GM12878 (cell line): ENCODE results near the gene C19orf81. TPM values are rescaled to one million over a fixed set of nuclear protein-coding genes. Genes with fewer than 3 reads are reported as not detected.

Experiments used
- ATAC-seq: fragments of 200-7000 bp; cut with Tn5 transposase; 3 replicates; pipeline ENCODE4 v1.9.1; 2020; ENCODE audit warnings: mild to moderate bottlenecking, moderate library complexity
- BruUV-seq: library from RNA; stranded (reverse); fragments of 400-500 nt; replicated peaks from 2 replicates; lab custom pipeline; 2021; lab: Mats Ljungman, UMichigan
- CTCF ChIA-PET: fragments of 300-600 bp; sonication (Branson Sonifier 250); formaldehyde crosslinking; extraction: SDS; loops from one replicate; lab custom pipeline; 2021; ENCODE audit warnings: inconsistent platforms; lab: Yijun Ruan, JAX
- POLR2A ChIA-PET: fragments of 350-600 bp; formaldehyde crosslinking; extraction: SDS; loops from one replicate; lab custom pipeline; 2021; ENCODE audit warnings: inconsistent platforms; lab: Charles Lee
- RAD21 ChIA-PET: fragments of 300-600 bp; sonication (Branson Sonifier 250); formaldehyde crosslinking; loops from one replicate; lab custom pipeline; 2023; ENCODE audit warnings: antibody characterized with exemption; ENCODE audit not compliant: unreplicated experiment; lab: Charles Lee
- SMC1A ChIA-PET: fragments of 300-600 bp; sonication (Branson Sonifier 250); formaldehyde crosslinking; loops from one replicate; lab custom pipeline; 2023; ENCODE audit not compliant: unreplicated experiment, uncharacterized antibody; lab: Charles Lee
- DNase-seq: peaks from one replicate; pipeline ENCODE4 v3.0.0-alpha.2; 2011; ENCODE audit warnings: low read depth, low spot score
- FAIRE-seq: peaks from 3 replicates; lab custom pipeline; 2011; peaks lifted over from hg19 to GRCh38; lab: Jason Lieb, UNC
- H2AFZ ChIP-seq: 2 replicates; pipeline ENCODE4 v1.6.0; 2011; ENCODE audit warnings: low read depth, low read length, control low read depth; ENCODE audit not compliant: control insufficient read depth
- H3K27ac ChIP-seq: 2 replicates; pipeline ENCODE4 v1.5.1; 2011; ENCODE audit warnings: control low read depth; ENCODE audit not compliant: control insufficient read depth, insufficient read depth
- H3K27me3 ChIP-seq, 2 experiments: replicated peaks in 1 of 2; 2 replicates each; pipeline versions ENCODE4 v1.6.0 to v1.6.1; 2011; ENCODE audit warnings: low read length in 1 of 2; ENCODE audit not compliant: control insufficient read depth in 2 of 2, insufficient read depth in 2 of 2
- H3K36me3 ChIP-seq, 2 experiments: 2 replicates each; pipeline ENCODE4 v1.5.1; 2011; ENCODE audit warnings: low read length in 1 of 2; ENCODE audit not compliant: control insufficient read depth in 2 of 2, insufficient read depth in 2 of 2
- H3K4me1 ChIP-seq: 2 replicates; pipeline ENCODE4 v1.6.1; 2011; ENCODE audit warnings: mild to moderate bottlenecking, low read length, moderate library complexity, mixed read lengths; ENCODE audit not compliant: control insufficient read depth, insufficient read depth
- H3K4me2 ChIP-seq: 2 replicates; pipeline ENCODE4 v1.6.0; 2011; ENCODE audit warnings: control low read depth; ENCODE audit not compliant: control insufficient read depth, insufficient read depth
- H3K4me3 ChIP-seq: fragments of 200-600 bp; sonication (generic); 2 replicates; pipeline ENCODE4 v1.5.1; 2016
- H3K79me2 ChIP-seq: 2 replicates; pipeline ENCODE4 v1.6.0; 2011; ENCODE audit warnings: low read length; ENCODE audit not compliant: control insufficient read depth, insufficient read depth
- H3K9ac ChIP-seq: 2 replicates; pipeline ENCODE4 v1.8.0; 2011; ENCODE audit warnings: low read length, control low read depth, mixed read lengths; ENCODE audit not compliant: control insufficient read depth, insufficient read depth
- H3K9me3 ChIP-seq: replicated peaks from 3 replicates; pipeline ENCODE4 v1.5.1; 2011; ENCODE audit warnings: mild to moderate bottlenecking, low read length; ENCODE audit not compliant: control insufficient read depth, insufficient read depth
- H4K20me1 ChIP-seq: 2 replicates; pipeline ENCODE4 v1.6.0; 2011; ENCODE audit not compliant: control insufficient read depth, insufficient read depth
- ATF3 ChIP-seq: IDR thresholded peaks from 2 replicates; pipeline ENCODE4 v1.6.1; 2011; ENCODE audit warnings: low read depth, mild to moderate bottlenecking, low read length, moderate library complexity, borderline replicate concordance; ENCODE audit errors: extremely low read depth
- CBX3 ChIP-seq: fragments of 200-600 bp; sonication (generic); IDR thresholded peaks from 2 replicates; pipeline ENCODE4 v1.6.1; 2016; ENCODE audit warnings: low read depth, borderline replicate concordance
- CEBPZ ChIP-seq: fragments of 150-350 bp; IDR thresholded peaks from 2 replicates; pipeline ENCODE4 v1.6.1; 2016; ENCODE audit warnings: low read depth, low read length
- EED ChIP-seq: sonication (generic); IDR thresholded peaks from 2 replicates; pipeline ENCODE4 v1.6.1; 2016; ENCODE audit warnings: antibody characterized with exemption, low read depth
- MTA2 ChIP-seq: fragments of 450-650 bp; IDR thresholded peaks from 2 replicates; pipeline ENCODE4 v1.6.1; 2016; ENCODE audit warnings: low read depth, mild to moderate bottlenecking, moderate library complexity
- NKRF ChIP-seq: fragments of 450-650 bp; conservative IDR thresholded peaks from 2 replicates; pipeline ENCODE4 v1.6.1; 2017; ENCODE audit warnings: mild to moderate bottlenecking, moderate library complexity
- PKNOX1 ChIP-seq: fragments of 450-650 bp; IDR thresholded peaks from 2 replicates; pipeline ENCODE4 v1.6.1; 2016; ENCODE audit warnings: mild to moderate bottlenecking
- POLR2A ChIP-seq: IDR thresholded peaks from 2 replicates; pipeline ENCODE4 v1.6.1; 2011; ENCODE audit warnings: low read depth, mild to moderate bottlenecking, low read length
- RUNX3 ChIP-seq: IDR thresholded peaks from 2 replicates; pipeline ENCODE4 v1.6.1; 2012; ENCODE audit warnings: low read length, inconsistent platforms
- SMC3 ChIP-seq: IDR thresholded peaks from 2 replicates; pipeline ENCODE4 v1.6.1; 2011; ENCODE audit warnings: low read length, improper control_type of control experiment, borderline replicate concordance
- ZNF217 ChIP-seq: fragments of 450-650 bp; IDR thresholded peaks from 2 replicates; pipeline ENCODE4 v1.6.1; 2017; ENCODE audit warnings: antibody characterized with exemption, mild to moderate bottlenecking
- ZNF24 ChIP-seq: fragments of 450-650 bp; IDR thresholded peaks from 2 replicates; pipeline ENCODE4 v1.6.1; 2017; ENCODE audit warnings: antibody characterized with exemption, mild to moderate bottlenecking
- ZSCAN29 ChIP-seq: fragments of 450-650 bp; IDR thresholded peaks from 2 replicates; pipeline ENCODE4 v1.6.1; 2017; ENCODE audit warnings: mild to moderate bottlenecking, moderate library complexity
- WGBS: methylation state at CpG from one replicate; pipeline ENCODE4 v1.1.6; 2016; ENCODE audit warnings: low lambda C conversion rate; ENCODE audit not compliant: insufficient replicate concordance, insufficient coverage; ENCODE audit errors: missing lambda C conversion rate; 5-methylcytosine and 5-hydroxymethylcytosine counted together
- in situ Hi-C: fragments of 300-500 bp; cut with MboI; formaldehyde crosslinking; loops from 9 replicates; pipeline ENCODE4 v1.14.3; 2018; ENCODE audit warnings: mixed read lengths
- intact Hi-C: fragments of 100-400 bp; cut with micrococcal nuclease; formaldehyde crosslinking; loops from one replicate; pipeline ENCODE4 v1.14.2; 2022; ENCODE audit not compliant: unreplicated experiment
- polyA plus RNA-seq, 11 experiments: library from polyadenylated mRNA; depleted of rRNA in 4 of 11; unstranded in 6 of 11; stranded (reverse) in 5 of 11; fragments of >200 nt; fragmentation: Nextera tagmentation in 4 of 11; fragmentation: Illumina TruSeq in 1 of 11; extraction: Ambion mirVana in 4 of 11; extraction: Trizol in 1 of 11; gene quantifications; 1 replicate in 1 of 11; 2 replicates in 10 of 11; pipeline versions ENCODE4 v1.2.1 to v1.2.3, GENCODE V29; 2011 to 2016; ENCODE audit warnings: inconsistent platforms in 2 of 11, missing spikeins in 2 of 11, low read depth in 1 of 11
- total RNA-seq, 4 experiments: library from RNA; depleted of rRNA in 3 of 4; stranded (reverse); fragments of >200 nt in 3 of 4; fragmentation: Illumina TruSeq in 1 of 4; extraction: Trizol in 1 of 4; gene quantifications; 2 replicates each; pipeline versions ENCODE4 v1.2.1 to v1.2.3, GENCODE V29; 2013 to 2021

C19orf81 gene
- total and polyA plus RNA-seq, 10 of the 15 experiments (the other 5 are each of a cell fraction or from before 2014, with no cell fraction given): 0.69 TPM; not detected in 9

GRCh38 chr19:50602935-50603334 lies 46.3 kb upstream of the C19orf81 start:
- no TSS peak for BruUV-seq
- CTCF ChIA-PET: no interaction called here
- Histone ChIP-seq H3K4me1 (no peaks in the 10 kb centered on the region), H3K36me3 (no peaks in the 10 kb centered on the region), H3K79me2 (no peaks in the 10 kb centered on the region), H4K20me1 (no peaks in the 10 kb centered on the region), H3K4me2 (no peak overlapping the region), H2AFZ (no peak overlapping the region), H3K4me3 (no peak overlapping the region), H3K9ac (no peak overlapping the region), H3K27ac (no peak overlapping the region), H3K27me3 (no peaks in the 10 kb centered on the region), H3K9me3 (no peaks in the 10 kb centered on the region; the same call in 1 of the 3 replicates)
- WGBS: 30% methylated on average over 3 of the region's 4 CpGs
- POLR2A ChIA-PET: no interaction called here
- SMC1A ChIA-PET: interaction anchor here (0.7 kb wide), 1 partner anchor 174 kb away, joined by 3 read pairs; no protein-coding TSS in a partner anchor
- RAD21 ChIA-PET: no interaction called here
- DNase-seq (no peak), FAIRE-seq (no peak), ATAC-seq (no peak)
- TF ChIP-seq POLR2A: no peak
- no peak for TF ChIP-seq ZNF217
- no peak for TF ChIP-seq MTA2
- TF ChIP-seq NKRF: no peak
- TF ChIP-seq PKNOX1: no peak
- TF ChIP-seq ZNF24: no peak
- no peak for TF ChIP-seq SMC3
- no peak for TF ChIP-seq ATF3
- no peak for TF ChIP-seq ZSCAN29
- no peak for TF ChIP-seq EED
- TF ChIP-seq CEBPZ: no peak
- no peak for TF ChIP-seq CBX3
- TF ChIP-seq RUNX3: no peak
- in situ Hi-C loops (no loop called here), intact Hi-C loops (no loop called here)
